OCI-LY1 (cell line): ENCODE results near the gene SLC17A8.

ENCODE experiments used
- EZH2 ChIP-seq: fragments of 200-600 bp; sonication (generic), shearing (Covaris generic); IDR thresholded peaks from 2 replicates; pipeline ENCODE4 v1.8.0; 2017; ENCODE audit warnings: borderline replicate concordance, mixed run types, mild to moderate bottlenecking, antibody characterized with exemption, low read length, moderate library complexity, mixed read lengths
- TF ChIP-seq, protein P1 (sequence below): fragments of 200-600 bp; sonication (generic), shearing (Covaris generic); IDR thresholded peaks from 2 replicates; pipeline ENCODE4 v1.5.1; 2017; ENCODE audit warnings: mild to moderate bottlenecking, antibody characterized with exemption, low read length, moderate library complexity, mixed read lengths

DNA sequence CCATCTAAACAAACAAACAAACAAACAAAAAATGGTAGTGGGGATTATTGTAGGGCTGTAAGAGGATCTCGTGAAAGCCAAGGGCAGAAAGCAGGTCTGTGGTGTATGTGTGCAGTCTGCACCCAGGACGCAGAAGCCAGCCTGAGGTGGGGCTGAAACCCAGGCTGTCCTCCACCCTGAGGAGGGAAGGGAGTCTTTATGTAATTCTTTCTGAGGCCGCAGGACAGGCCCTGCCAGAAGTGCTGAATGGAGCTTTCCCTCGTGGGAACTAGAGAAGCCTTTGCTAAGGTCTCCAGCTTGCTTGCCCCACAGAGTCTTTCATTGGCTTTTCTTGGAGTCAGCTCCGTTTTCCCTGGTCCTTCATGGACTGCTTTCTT, 27.7 kb downstream of the SLC17A8 start:
- TF ChIP-seq, protein P1, sequence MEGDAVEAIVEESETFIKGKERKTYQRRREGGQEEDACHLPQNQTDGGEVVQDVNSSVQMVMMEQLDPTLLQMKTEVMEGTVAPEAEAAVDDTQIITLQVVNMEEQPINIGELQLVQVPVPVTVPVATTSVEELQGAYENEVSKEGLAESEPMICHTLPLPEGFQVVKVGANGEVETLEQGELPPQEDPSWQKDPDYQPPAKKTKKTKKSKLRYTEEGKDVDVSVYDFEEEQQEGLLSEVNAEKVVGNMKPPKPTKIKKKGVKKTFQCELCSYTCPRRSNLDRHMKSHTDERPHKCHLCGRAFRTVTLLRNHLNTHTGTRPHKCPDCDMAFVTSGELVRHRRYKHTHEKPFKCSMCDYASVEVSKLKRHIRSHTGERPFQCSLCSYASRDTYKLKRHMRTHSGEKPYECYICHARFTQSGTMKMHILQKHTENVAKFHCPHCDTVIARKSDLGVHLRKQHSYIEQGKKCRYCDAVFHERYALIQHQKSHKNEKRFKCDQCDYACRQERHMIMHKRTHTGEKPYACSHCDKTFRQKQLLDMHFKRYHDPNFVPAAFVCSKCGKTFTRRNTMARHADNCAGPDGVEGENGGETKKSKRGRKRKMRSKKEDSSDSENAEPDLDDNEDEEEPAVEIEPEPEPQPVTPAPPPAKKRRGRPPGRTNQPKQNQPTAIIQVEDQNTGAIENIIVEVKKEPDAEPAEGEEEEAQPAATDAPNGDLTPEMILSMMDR = no peak
- no peak for TF ChIP-seq EZH2
